Activated B cell treated with CpG ODN at 0.5 μM for 24 hours (primary cell): ENCODE measurements around the gene RPL22. TPM values are rescaled to one million over a fixed set of nuclear protein-coding genes. Genes with fewer than 3 reads are reported as not detected.

Experiments used
- ATAC-seq: fragments of 200-7000 bp; cut with Tn5 transposase; one replicate; pipeline ENCODE4 v1.10.0; 2021; ENCODE audit warnings: low read depth, mild to moderate bottlenecking, moderate library complexity
- CTCF ChIA-PET: fragments of 350-600 bp; sonication (Branson Sonifier 250); formaldehyde crosslinking; loops from one replicate; lab custom pipeline; 2021; ENCODE audit warnings: antibody characterized with exemption; lab: Charles Lee
- POLR2A ChIA-PET: fragments of 350-600 bp; sonication (Branson Sonifier 250); formaldehyde crosslinking; loops from one replicate; lab custom pipeline; 2021; ENCODE audit warnings: antibody characterized with exemption; lab: Charles Lee
- DNase-seq: peaks from one replicate; pipeline ENCODE4 v3.0.0; 2022
- H3K27ac Mint-ChIP-seq: one replicate; pipeline ENCODE4 v1.8.0; 2020; ENCODE audit warnings: mixed read lengths
- H3K27me3 Mint-ChIP-seq: one replicate; pipeline ENCODE4 v1.8.0; 2021; ENCODE audit warnings: mixed read lengths
- H3K36me3 Mint-ChIP-seq: one replicate; pipeline ENCODE4 v1.8.0; 2021; ENCODE audit warnings: low read depth, mixed read lengths
- H3K4me1 Mint-ChIP-seq: one replicate; pipeline ENCODE4 v1.8.0; 2021; ENCODE audit warnings: mixed read lengths
- H3K4me3 Mint-ChIP-seq: one replicate; pipeline ENCODE4 v1.8.0; 2020; ENCODE audit warnings: mild to moderate bottlenecking, mixed read lengths
- H3K9me3 Mint-ChIP-seq: one replicate; pipeline ENCODE4 v1.8.0; 2020; ENCODE audit warnings: mixed read lengths
- intact Hi-C: fragments of 100-400 bp; cut with micrococcal nuclease; formaldehyde crosslinking; loops from one replicate; pipeline ENCODE4 v1.15.1; 2024
- total RNA-seq: library from RNA; stranded (reverse); gene quantifications from 2 replicates; pipeline ENCODE4 v1.2.3, GENCODE V29; 2022
- TF ChIP-seq, protein P1 (sequence below): fragments of 200-600 bp; IDR thresholded peaks from one replicate; pipeline ENCODE4 v1.8.0; 2022; ENCODE audit warnings: antibody characterized with exemption, mild to moderate bottlenecking

Gene RPL22
- total RNA-seq, 1 donor from 2014 or later: 621 TPM

DNA sequence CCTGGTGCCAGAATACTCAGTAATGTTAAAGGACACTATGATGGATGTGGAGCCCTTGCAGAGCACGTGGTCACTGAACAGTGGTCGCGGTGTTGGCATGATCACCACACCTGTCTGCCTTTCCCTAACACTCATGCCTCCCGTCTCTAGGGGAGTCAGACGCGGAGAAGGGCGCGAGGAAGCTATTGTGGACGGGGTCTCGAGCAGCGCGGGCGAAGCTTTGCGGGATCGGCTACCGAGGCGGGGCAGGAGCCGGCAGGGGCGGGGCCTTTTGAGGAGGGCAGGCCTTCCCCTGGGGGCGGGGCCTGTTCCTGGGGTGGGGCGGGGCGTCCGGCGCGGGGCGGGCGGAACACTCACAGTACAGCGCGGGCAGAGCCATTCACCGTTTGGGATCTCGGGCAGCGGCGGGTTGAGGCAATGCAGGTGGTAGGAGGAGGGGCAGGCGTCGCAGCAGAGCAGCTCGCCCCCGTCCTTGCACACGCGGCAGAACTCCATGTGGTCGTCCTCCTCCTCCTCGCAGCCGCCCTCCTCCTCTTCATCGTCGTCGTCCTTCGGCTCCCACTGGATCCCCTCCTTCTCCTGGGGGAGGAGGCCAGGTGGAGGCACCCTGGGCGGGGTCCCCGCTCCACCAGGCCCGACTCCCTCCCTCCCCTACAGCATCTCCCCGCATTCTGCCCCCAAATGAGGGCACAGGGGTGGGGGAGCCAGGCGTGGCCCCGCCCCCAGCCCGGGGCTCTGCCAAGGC lies 50.7 kb downstream of the RPL22 start:
- Mint-ChIP-seq H3K9me3 (no peaks in the 10 kb centered on the region), H3K27ac (no peak overlapping the region), H3K27me3 (peaks cover 16% of the 10 kb centered on the region), H3K4me3 (peak overlapping the region; percentile 64), H3K4me1 (peaks cover 7% of the 10 kb centered on the region), H3K36me3 (no peaks in the 10 kb centered on the region)
- TF ChIP-seq, protein P1, sequence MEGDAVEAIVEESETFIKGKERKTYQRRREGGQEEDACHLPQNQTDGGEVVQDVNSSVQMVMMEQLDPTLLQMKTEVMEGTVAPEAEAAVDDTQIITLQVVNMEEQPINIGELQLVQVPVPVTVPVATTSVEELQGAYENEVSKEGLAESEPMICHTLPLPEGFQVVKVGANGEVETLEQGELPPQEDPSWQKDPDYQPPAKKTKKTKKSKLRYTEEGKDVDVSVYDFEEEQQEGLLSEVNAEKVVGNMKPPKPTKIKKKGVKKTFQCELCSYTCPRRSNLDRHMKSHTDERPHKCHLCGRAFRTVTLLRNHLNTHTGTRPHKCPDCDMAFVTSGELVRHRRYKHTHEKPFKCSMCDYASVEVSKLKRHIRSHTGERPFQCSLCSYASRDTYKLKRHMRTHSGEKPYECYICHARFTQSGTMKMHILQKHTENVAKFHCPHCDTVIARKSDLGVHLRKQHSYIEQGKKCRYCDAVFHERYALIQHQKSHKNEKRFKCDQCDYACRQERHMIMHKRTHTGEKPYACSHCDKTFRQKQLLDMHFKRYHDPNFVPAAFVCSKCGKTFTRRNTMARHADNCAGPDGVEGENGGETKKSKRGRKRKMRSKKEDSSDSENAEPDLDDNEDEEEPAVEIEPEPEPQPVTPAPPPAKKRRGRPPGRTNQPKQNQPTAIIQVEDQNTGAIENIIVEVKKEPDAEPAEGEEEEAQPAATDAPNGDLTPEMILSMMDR: no peak
- intact Hi-C loops: no loop called here
- ATAC-seq (peak; percentile 95), DNase-seq (peak; percentile 24)
- POLR2A ChIA-PET: no interaction called here
- CTCF ChIA-PET: no interaction called here

DNA sequence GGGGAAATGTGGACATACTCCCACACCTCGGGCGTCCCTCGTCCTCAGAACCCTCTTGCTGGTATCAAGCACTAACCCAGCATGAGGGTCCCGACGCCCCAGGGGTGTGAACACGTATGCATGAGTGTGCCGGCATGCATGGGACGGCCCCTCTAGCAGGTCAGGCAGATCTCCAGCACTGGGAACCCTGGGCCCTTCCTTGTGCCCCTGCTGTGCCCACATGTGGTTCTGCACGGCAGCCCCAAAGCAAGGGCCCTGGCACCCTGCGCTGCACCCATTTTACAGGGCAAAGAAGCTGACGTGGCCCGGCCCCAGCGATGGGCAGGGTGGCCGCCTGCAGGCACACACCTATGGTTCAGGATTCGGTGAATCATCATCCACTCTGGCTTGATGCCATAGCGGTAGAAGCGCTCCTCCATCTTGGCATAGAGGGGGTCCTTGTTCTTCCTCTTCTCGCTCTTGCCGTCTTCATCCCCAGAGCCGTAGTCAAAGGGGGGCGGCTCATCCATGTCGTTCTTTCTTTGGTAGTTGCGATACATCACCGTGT lies 53.5 kb downstream of the RPL22 start:
- TF ChIP-seq, protein P1: no peak
- Mint-ChIP-seq H3K4me3 (no peak overlapping the region), H3K9me3 (no peaks in the 10 kb centered on the region), H3K36me3 (no peaks in the 10 kb centered on the region), H3K4me1 (peaks cover 7% of the 10 kb centered on the region), H3K27me3 (peaks cover 15% of the 10 kb centered on the region), H3K27ac (no peak overlapping the region)
- intact Hi-C loops: no loop called here
- no peak for ATAC-seq
- DNase-seq: no peak
- CTCF ChIA-PET: no interaction called here
- POLR2A ChIA-PET: no interaction called here

DNA sequence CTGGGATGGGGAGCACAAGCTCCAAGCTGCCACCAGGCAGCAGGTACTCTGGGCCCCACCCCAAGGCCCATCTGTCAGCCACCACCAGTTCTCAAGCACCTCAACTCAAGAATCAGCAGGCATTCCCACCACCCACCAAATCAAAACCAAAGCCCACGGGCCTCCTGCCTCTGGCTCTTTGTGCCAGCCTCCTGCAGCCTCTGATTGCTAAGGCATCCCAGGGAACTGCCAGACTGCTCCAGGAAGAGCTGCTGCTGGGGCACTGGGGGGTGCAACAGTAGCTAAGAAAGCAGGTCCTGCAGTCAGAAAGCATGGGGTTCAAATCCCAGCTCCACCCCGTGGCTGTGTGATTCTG lies 54.0 kb downstream of the RPL22 start:
- CTCF ChIA-PET: no interaction called here

DNA sequence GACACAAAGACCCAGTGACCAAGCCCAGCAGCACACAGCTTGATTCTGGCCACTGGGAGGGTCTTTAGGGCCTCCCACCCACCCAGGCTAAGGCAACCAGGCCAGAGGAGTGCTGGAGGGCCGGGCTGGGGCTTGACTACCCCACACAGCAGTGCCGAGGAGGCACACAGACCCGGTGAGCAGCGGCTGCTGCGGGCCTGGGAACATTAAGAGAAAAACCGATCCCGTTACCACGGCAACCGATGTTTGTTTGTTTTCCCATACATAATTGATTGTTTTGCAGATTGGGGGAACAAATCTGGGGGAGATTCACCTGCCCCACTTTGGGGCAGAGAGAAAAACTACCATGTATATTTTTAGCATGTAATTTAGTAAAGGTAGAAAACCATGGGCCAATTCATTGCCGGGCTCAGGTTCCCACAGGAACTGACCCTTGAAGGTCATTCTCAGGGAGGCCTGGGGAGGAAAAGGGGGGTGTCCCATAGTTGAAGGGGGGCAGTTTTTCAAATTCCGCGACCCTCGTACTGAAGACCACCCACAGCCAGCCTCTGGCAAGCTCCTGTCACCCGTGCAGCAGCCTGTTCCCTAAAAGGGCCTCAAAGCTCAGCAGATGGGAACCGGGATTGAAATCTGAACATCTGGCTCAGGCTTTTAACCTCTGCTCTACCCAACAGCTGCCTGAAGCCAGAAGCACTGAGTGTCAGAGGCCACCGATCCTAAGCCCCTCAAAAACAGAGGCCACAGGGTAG lies 54.6 kb downstream of the RPL22 start:
- Mint-ChIP-seq H3K36me3 (no peaks in the 10 kb centered on the region), H3K27ac (no peak overlapping the region), H3K27me3 (peaks cover 15% of the 10 kb centered on the region), H3K9me3 (no peaks in the 10 kb centered on the region), H3K4me3 (no peak overlapping the region), H3K4me1 (peaks cover 7% of the 10 kb centered on the region)
- DNase-seq (no peak), ATAC-seq (no peak)
- ChIA-PET POLR2A (no interaction called here), CTCF (no interaction called here)
- intact Hi-C loops: no loop called here
- TF ChIP-seq, protein P1: no peak

More for the DNA sequence above, 54.0 kb downstream of the RPL22 start:
- ATAC-seq: no peak
- Mint-ChIP-seq H3K9me3 (no peaks in the 10 kb centered on the region), H3K4me1 (peaks cover 7% of the 10 kb centered on the region), H3K4me3 (no peak overlapping the region), H3K27ac (no peak overlapping the region), H3K36me3 (no peaks in the 10 kb centered on the region), H3K27me3 (peaks cover 15% of the 10 kb centered on the region)
- POLR2A ChIA-PET: no interaction called here
- intact Hi-C loops: no loop called here
- DNase-seq: no peak
- TF ChIP-seq, protein P1: no peak

DNA sequence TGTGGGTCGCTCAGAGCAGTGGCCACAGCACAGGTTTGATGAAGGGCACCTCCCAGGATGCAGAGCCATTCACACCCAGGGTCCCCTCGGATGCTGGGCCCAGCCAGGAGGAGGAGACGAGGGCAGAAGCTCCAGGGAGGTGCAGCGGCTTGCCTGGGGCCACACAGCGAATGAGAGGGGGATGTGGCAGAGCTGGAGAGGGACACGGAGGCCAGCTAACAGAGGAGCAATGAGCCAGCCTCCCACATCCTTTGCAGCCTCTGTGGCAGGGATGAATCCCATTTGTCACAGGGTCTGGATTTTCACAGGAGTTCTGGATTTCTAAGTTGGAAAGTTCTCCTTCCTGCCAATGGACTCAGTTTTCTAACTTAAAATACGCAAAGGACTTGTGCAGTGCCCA lies 55.2 kb downstream of the RPL22 start:
- no peak overlapping the region for H3K27ac Mint-ChIP-seq
- intact Hi-C loops: no loop called here
- peaks cover 15% of the 10 kb centered on the region for H3K27me3 Mint-ChIP-seq
- no peak for ATAC-seq
- peaks cover 7% of the 10 kb centered on the region for H3K4me1 Mint-ChIP-seq
- no peaks in the 10 kb centered on the region for H3K9me3 Mint-ChIP-seq
- no peak for DNase-seq
- no peaks in the 10 kb centered on the region for H3K36me3 Mint-ChIP-seq
- H3K4me3 Mint-ChIP-seq: no peak overlapping the region
- ChIA-PET POLR2A (no interaction called here), CTCF (no interaction called here)
- TF ChIP-seq, protein P1: no peak
